Vagina (tissue), 2 donors: ENCODE measurements around the gene SH3D19.

Experiments
- CTCF ChIP-seq, 3 experiments: fragments of 450-650 bp in 2 of 3; fragments of 200-600 bp in 1 of 3; sonication (generic) in 1 of 3; IDR thresholded peaks; one replicate each; pipeline ENCODE4 v1.5.1; 2017 to 2019; ENCODE audit warnings: antibody characterized with exemption in 3 of 3, mild to moderate bottlenecking in 2 of 3, moderate library complexity in 2 of 3
- POLR2A ChIP-seq, 2 donors: fragments of 450-650 bp; IDR thresholded peaks; one replicate each; pipeline ENCODE4 v1.6.1; 2017; ENCODE audit warnings: antibody characterized with exemption in 2 of 2, mild to moderate bottlenecking in 2 of 2, moderate library complexity in 2 of 2
- POLR2AphosphoS5 ChIP-seq, 2 donors: sonication (generic); formaldehyde crosslinking; IDR thresholded peaks; one replicate each; pipeline ENCODE4 v1.9.0; 2017; ENCODE audit warnings: antibody characterized with exemption in 2 of 2, mild to moderate bottlenecking in 2 of 2, low read depth in 1 of 2; ENCODE audit not compliant: insufficient read depth in 1 of 2

GRCh38 chr4:151302432-151302831 lies 23.0 kb downstream of the SH3D19 start:
- TF ChIP-seq POLR2AphosphoS5 (IDR thresholded peaks at IDR 0.05; ENCODE audit: insufficient read depth in 1 of 2, low read depth in 1 of 2) = no peak
- no peak for TF ChIP-seq POLR2A (IDR thresholded peaks at IDR 0.05)
- TF ChIP-seq CTCF (IDR thresholded peaks at IDR 0.05) = no peak
